Esophagus muscularis mucosa (tissue), 4 donors: ENCODE results near the gene SEPTIN3. TPM values are rescaled to one million over a fixed set of nuclear protein-coding genes. Genes with fewer than 3 reads are reported as not detected.

Experiments
- DNase-seq: peaks from one replicate; pipeline ENCODE4 v3.0.0-alpha.2; 2017; ENCODE audit errors: extremely low spot score
- H3K27ac ChIP-seq, 4 donors: fragments of 200-600 bp; sonication (generic); replicated peaks in 1 of 4; 1 replicate in 3 of 4; 2 replicates in 1 of 4; pipeline ENCODE4 v1.5.1; 2016 to 2019; ENCODE audit warnings: mild to moderate bottlenecking in 1 of 4
- H3K27me3 ChIP-seq, 4 donors: fragments of 200-600 bp; sonication (generic); one replicate each; pipeline versions ENCODE4 v1.5.1 to v1.6.0; 2016 to 2019
- H3K36me3 ChIP-seq, 4 donors: fragments of 200-600 bp; sonication (generic); one replicate each; pipeline ENCODE4 v1.5.1; 2016 to 2019
- H3K4me1 ChIP-seq, 4 donors: fragments of 200-600 bp; sonication (generic); one replicate each; pipeline ENCODE4 v1.5.1; 2016 to 2019
- H3K4me3 ChIP-seq, 4 donors: fragments of 200-600 bp; sonication (generic); 1 replicate in 2 of 4; 2 replicates in 2 of 4; pipeline ENCODE4 v1.5.1; 2016 to 2019; ENCODE audit warnings: mild to moderate bottlenecking in 4 of 4, moderate library complexity in 1 of 4
- H3K9me3 ChIP-seq, 4 donors: fragments of 200-600 bp; sonication (generic); 1 replicate in 3 of 4; 2 replicates in 1 of 4; pipeline ENCODE4 v1.5.1; 2016 to 2019
- EP300 ChIP-seq: sonication (generic); formaldehyde crosslinking; IDR thresholded peaks from one replicate; pipeline ENCODE4 v1.6.1; 2017; ENCODE audit warnings: antibody characterized with exemption
- POLR2A ChIP-seq: fragments of 450-650 bp; IDR thresholded peaks from one replicate; pipeline ENCODE4 v1.6.1; 2017; ENCODE audit warnings: antibody characterized with exemption, moderate library complexity, mild to moderate bottlenecking, low read depth
- POLR2AphosphoS5 ChIP-seq, 2 donors: sonication (generic); formaldehyde crosslinking; IDR thresholded peaks; one replicate each; pipeline ENCODE4 v1.6.1; 2017; ENCODE audit warnings: antibody characterized with exemption in 2 of 2
- WGBS: methylation state at CpG from one replicate; pipeline ENCODE4 v1.1.5; 2018; 5-methylcytosine and 5-hydroxymethylcytosine counted together
- intact Hi-C: fragments of 100-400 bp; cut with DNase I; formaldehyde crosslinking; loops from one replicate; pipeline ENCODE4 v1.15.1; 2023
- total RNA-seq, 4 donors: library from RNA; depleted of rRNA; stranded (reverse); fragments of >200 nt; gene quantifications; one replicate each; pipeline versions ENCODE4 v1.1.0 to v1.2.1, GENCODE V29; 2016
- TF ChIP-seq, protein P1 (sequence below), 3 experiments: fragments of 200-600 bp in 2 of 3; fragments of 450-650 bp in 1 of 3; sonication (generic) in 2 of 3; IDR thresholded peaks; one replicate each; pipeline ENCODE4 v1.5.1; 2017 to 2019; ENCODE audit warnings: antibody characterized with exemption in 3 of 3, mild to moderate bottlenecking in 2 of 3, moderate library complexity in 1 of 3

The SEPTIN3 gene
- total RNA-seq, 4 donors from 2014 or later: under 0.01 to 0.50 (median 0.36) TPM

DNA sequence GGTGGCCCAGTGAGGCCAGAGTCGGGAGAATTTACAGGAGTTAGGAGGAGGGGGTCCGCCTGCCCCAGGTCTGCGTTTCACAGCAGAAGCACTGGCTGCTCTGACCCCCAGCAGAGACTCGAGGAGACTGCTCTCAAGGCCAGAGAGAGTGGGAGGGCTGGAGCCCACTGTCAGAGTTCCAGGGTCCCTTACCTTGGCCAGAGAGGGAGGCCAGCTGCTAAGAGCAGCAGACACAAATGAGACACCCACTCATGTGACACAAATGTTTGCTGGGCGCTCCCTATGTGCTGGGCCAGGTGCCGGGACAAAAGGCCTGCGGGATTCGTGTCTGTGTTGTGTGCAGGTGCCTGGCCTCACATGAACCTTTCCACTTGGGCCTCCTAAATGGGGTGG, 39.8 kb upstream of the SEPTIN3 start:
- Histone ChIP-seq H3K4me3 (no peak overlapping the region), H3K36me3 (no peaks in the 10 kb centered on the region), H3K4me1 (peaks cover 9 to 18% (median 14%) of the 10 kb centered on the region in 4 donors), H3K27ac (no peak overlapping the region), H3K9me3 (no peaks in the 10 kb centered on the region), H3K27me3 (peaks cover 5 to 29% (median 20%) of the 10 kb centered on the region in 4 donors)
- DNase-seq: no peak
- TF ChIP-seq POLR2AphosphoS5 (IDR thresholded peaks at IDR 0.05) (no peak), POLR2A (no peak), EP300 (no peak)
- TF ChIP-seq, protein P1, sequence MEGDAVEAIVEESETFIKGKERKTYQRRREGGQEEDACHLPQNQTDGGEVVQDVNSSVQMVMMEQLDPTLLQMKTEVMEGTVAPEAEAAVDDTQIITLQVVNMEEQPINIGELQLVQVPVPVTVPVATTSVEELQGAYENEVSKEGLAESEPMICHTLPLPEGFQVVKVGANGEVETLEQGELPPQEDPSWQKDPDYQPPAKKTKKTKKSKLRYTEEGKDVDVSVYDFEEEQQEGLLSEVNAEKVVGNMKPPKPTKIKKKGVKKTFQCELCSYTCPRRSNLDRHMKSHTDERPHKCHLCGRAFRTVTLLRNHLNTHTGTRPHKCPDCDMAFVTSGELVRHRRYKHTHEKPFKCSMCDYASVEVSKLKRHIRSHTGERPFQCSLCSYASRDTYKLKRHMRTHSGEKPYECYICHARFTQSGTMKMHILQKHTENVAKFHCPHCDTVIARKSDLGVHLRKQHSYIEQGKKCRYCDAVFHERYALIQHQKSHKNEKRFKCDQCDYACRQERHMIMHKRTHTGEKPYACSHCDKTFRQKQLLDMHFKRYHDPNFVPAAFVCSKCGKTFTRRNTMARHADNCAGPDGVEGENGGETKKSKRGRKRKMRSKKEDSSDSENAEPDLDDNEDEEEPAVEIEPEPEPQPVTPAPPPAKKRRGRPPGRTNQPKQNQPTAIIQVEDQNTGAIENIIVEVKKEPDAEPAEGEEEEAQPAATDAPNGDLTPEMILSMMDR (IDR thresholded peaks at IDR 0.05): no peak
- intact Hi-C loops: no loop called here
- 89% methylated on average over 8 of the region's 8 CpGs for WGBS

DNA sequence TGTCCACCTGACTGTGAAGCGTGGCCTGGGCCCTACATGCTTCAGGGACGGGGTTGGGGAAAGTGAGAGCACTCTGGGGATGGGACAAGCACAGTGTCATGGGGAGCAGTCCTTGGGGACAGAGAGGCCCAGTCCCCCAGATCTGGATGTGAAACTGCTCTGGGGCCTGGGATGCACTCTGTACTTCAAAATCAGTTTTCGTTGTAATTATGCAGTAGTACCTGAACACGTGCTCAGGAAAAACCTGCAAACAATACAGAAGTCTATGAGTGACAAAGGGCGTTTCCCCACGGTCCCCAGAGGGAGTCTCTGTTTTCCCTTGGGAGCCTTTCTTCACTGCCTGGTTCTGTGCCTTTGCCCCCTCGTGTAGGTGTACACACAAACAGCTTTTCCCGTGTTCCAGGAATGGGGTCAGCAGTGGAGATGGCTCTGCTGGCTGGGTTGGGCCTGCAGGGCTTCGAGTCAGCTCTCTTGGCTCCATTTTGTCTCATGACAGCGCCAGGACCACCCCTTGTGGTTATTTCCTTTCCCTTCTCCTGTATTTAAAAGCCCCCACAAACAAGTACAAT, 37.5 kb upstream of the SEPTIN3 start:
- intact Hi-C loops: no loop called here
- Histone ChIP-seq H3K9me3 (no peaks in the 10 kb centered on the region), H3K4me3 (no peak overlapping the region), H3K4me1 (peaks cover 1 to 4% (median 2%) of the 10 kb centered on the region in 4 donors), H3K27me3 (peaks cover under 1 to 7% (median 2%) of the 10 kb centered on the region in 4 donors), H3K36me3 (no peaks in the 10 kb centered on the region), H3K27ac (no peak overlapping the region)
- no peak for DNase-seq
- WGBS: 78% methylated on average over 10 of the region's 10 CpGs
- no peak for TF ChIP-seq POLR2AphosphoS5 (IDR thresholded peaks at IDR 0.05)
- no peak for TF ChIP-seq EP300
- TF ChIP-seq, protein P1 (IDR thresholded peaks at IDR 0.05): no peak
- no peak for TF ChIP-seq POLR2A

DNA sequence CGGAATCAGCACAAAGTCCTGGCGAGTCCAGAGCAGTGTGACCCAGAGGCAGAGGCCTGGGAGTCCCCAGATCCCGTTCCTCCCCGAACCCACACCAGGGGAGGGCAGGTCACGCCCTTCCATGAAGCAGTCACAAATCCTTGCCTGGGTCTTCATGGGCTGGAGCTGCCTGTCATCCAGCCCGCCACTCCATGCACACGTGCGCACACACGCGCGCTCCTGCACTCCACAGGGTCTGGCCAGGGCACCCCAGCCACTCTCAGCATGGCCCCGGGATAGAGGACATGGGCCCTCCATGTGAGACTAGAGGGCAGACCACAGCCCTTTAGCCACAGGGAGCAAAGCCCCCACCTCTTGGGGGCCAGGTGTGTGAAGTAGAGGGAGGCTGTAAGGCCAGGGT, 36.9 kb upstream of the SEPTIN3 start:
- TF ChIP-seq POLR2A (no peak), EP300 (no peak), POLR2AphosphoS5 (IDR thresholded peaks at IDR 0.05) (no peak)
- TF ChIP-seq, protein P1 (IDR thresholded peaks at IDR 0.05): no peak
- 93% methylated on average over 3 of the region's 12 CpGs for WGBS

DNA sequence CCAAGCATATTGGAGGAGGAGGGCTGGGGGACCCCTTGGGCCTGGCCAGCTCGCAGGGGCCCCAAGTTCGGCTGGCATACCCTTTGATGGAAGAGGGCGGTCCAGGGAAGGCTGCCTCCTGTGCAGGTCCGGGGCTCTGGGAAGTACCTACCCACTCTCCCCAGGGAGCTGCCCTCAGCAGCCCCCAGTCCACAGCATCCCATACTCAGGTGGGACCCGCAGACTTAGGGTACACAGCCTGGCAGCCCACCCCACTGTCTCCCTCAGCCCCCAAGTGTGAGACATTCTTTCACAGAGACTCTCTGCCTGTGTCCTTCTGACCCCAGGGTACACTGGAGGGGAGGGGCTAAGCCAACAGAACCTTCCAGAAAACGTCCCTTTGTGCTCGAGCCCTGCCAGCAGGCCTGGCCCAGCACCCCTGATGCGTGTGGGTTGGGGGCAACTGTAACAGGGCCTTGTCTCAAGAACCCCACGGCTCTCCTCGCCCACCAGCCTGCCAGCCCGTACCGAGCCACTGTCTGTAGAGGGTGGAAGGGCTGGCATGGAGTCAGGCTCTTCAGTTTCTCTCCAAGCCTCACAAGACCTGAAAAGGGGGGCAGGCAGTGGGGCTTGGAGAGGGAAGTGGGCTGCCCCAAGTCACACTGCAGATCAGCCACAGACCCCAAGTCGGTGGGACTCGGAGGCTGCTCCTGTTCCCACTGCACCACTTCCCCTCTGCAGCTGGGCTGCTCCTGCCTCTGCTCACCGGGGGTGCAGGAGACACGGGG, 35.6 kb upstream of the SEPTIN3 start:
- intact Hi-C loops: no loop called here
- DNase-seq: no peak
- H3K4me1 ChIP-seq: peaks cover 3 to 5% (median 3%) of the 10 kb centered on the region in 4 donors
- H3K27me3 ChIP-seq: no peaks in the 10 kb centered on the region
- no peaks in the 10 kb centered on the region for H3K9me3 ChIP-seq
- no peak overlapping the region for H3K27ac ChIP-seq
- 90% methylated on average over 9 of the region's 16 CpGs for WGBS
- no peak overlapping the region for H3K4me3 ChIP-seq
- H3K36me3 ChIP-seq: no peaks in the 10 kb centered on the region
- TF ChIP-seq POLR2AphosphoS5 (IDR thresholded peaks at IDR 0.05) (no peak), EP300 (no peak), POLR2A (no peak)
- TF ChIP-seq, protein P1 (IDR thresholded peaks at IDR 0.05): no peak

More for the DNA sequence above, 36.9 kb upstream of the SEPTIN3 start:
- Histone ChIP-seq H3K27ac (no peak overlapping the region), H3K4me3 (no peak overlapping the region), H3K9me3 (no peaks in the 10 kb centered on the region), H3K27me3 (peaks cover 0 to 1% (median 0%) of the 10 kb centered on the region in 4 donors), H3K36me3 (no peaks in the 10 kb centered on the region), H3K4me1 (peaks cover 0 to 4% (median 0%) of the 10 kb centered on the region in 4 donors)
- intact Hi-C loops: no loop called here
- DNase-seq: no peak
